Activated gamma-delta T cell treated with anti-CD3 and anti-CD28 coated beads, Interleukin-2, amount 50 U/mL, for 16 hours (primary cell): ENCODE measurements around the gene HOXA2.

Experiments
- DNase-seq: peaks from one replicate; pipeline ENCODE4 v3.0.0-alpha.2; 2020; ENCODE audit warnings: low read depth

Gene HOXA2

DNA sequence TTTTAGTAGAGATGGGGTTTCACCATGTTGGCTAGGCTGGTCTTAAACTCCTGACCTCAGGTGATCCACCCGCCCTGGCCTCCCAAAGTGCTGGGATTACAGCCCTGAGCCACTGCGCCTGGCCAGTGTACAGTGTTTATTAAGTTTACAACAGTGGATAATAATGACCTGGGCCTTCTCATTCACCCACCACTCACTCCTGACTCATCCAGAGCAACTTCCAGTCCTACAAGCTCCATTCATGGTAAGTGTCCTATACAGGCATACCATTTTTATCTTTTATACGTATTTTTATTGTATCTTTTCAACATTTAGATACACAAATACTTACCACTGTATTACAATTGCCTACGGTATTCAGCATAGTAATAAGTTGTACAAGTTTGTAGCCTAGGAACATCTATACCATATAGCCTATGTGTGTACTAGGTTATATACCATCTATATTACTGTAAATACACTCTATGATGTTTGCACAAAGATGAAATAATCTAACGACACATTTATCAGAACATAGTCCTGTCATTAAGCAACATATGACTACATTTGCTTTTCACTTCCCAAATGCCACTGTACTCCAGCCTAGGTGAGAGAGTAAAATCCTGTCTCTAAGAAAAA lies 23.8 kb downstream of the HOXA2 start:
- DNase-seq = no peak

DNA sequence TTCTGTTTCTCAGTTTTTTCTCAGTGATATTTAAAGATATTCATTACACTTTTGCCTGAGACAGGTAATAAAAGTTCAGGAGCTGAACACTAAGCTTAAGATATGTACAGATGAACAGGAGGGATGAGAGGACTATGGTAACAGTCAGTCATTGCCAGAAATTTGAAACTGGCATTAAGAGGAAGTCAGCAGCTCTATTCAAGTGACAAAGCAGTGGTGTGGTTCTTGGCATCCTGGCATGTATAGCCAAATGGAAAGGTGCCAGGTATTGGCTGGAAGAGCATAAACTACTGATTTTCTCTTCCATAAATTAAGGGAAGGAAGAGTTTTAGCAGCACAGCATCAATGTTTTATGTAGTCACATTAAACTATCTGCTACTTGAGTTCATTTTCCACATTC lies 29.4 kb downstream of the HOXA2 start:
- DNase-seq = no peak

DNA sequence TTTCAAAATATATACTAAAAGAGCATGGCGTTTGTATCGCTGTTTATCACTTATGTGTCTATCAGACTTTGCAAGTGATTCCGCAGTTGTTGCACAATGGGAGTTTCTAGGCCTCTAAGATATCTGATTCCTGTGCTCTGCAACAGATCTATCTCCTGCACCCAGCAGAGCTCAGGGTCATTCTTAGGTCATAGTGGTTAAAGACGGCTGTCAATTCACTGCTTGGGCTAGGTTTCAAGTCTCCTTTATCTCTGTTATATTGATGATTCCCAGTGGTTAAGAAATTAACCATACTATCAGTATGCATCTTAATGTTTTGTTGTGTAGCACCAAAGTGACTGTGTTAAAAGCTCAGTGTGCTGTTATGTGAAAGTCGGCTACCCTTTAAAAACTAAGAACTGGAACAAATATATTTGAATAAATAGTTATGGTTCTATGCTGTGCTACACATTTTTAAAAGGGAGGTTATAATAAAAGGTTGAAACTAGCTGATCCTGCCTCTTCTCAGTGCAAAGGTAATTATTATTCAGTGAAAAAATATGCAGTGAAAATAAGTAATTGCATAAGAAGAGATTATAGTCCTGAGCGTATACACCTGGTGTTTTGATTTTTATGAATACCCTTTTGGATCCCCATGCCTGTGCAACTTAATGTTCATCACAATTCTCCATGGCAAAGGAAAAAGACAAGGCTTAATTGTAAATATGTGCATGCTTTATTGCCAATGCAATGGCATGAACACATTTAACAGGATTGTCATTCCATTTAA lies 30.7 kb downstream of the HOXA2 start:
- no peak for DNase-seq

DNA sequence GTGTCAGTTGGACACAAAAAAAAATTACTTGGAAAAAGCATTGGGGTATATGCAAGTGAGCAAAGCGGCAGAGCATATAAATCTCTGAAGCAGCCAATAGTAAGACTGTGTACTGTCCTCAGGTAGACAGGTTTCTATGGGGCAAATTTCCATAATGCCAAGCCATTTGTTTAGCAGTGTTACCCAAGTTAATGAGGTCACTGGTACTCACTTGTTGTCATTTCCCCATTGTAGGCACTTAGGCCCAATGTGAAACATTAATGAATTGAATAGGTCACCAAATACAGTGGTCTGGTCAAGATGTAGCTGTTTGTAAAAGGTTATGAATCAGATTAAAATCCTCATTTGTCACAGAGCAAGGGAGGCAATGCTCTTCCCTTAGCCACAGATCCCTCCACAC lies 34.2 kb downstream of the HOXA2 start:
- DNase-seq = no peak

GRCh38 chr7:27066148-27066547 lies 36.3 kb downstream of the HOXA2 start:
- no peak for DNase-seq

- no peak for DNase-seq
Observed at GRCh38 chr7:27065709-27066108, 36.8 kb downstream of the HOXA2 start.

DNA sequence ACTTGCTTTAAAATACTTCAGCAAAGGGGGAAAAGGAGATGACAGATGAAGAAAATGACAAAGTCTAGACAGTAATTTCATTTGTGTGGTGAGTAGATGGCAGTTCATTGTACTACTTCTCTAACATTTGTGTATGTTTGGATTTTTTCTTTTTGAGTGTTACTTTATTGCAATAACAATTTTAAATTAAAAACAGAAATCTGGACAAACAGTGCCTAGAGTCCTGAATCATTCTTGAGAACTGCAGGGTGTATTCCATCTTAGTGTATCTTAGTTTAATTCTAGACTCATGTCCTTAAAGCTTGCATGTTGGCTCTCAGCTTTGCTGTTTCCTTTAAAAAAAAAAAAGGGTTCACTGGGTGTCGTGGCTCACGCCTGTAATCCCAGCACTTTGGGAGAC lies 37.8 kb downstream of the HOXA2 start:
- no peak for DNase-seq

DNA sequence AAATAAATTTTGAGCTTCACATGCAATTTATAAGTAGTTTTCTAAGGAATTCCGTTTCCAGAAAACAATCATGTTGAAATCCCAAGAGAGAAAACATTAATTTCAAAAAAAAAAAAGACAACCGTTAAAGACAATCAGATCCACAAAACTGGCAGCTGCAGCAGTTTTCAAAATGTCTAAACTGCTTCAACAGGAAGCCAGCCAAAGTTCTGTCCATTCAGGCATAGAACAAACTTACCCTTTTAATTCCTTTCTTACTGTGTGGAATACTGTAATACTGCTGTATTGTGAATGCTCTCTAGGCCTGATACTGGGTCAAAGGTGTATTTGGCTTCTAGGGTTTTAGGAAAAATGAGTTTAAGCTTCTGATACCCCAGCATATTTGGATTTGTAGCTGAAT lies 38.3 kb downstream of the HOXA2 start:
- DNase-seq = no peak

DNA sequence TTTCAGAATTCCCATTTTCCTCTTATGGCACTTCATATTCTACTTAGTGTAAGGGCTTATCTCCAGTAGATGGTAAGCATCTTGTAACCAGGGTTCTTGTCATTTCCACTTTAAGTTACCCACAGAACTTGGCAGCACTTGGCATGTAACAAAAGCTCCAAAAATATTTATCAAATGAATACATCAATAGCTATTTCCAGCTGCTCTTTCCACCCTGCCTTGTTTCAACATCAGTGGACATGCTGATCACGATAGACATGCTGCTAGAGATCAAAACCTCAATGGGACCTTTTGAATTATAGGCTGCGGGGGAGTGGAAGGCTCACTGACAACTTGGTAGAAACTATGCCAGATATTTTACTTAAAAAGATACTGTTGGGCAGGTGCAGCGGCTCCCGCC lies 39.5 kb downstream of the HOXA2 start:
- no peak for DNase-seq

GRCh38 chr7:27053153-27053552 lies 49.3 kb downstream of the HOXA2 start:
- no peak for DNase-seq

- no peak for DNase-seq
Observed at GRCh38 chr7:27051451-27051850, 51.0 kb downstream of the HOXA2 start.
